Measurements from ENCODE around the gene ARX.

GRCh38 chrX:24956828-24957227 lies 58.9 kb downstream of the ARX start:
- TF ChIP-seq CTCF (IDR thresholded peaks at IDR 0.05) = no peak
- TF ChIP-seq POLR2A (IDR thresholded peaks at IDR 0.05) = no peak

Measured in testis (tissue), 2 donors.